Measurements from ENCODE around the gene PLPP7. TPM values are rescaled to one million over a fixed set of nuclear protein-coding genes. Genes with fewer than 3 reads are reported as not detected.

Gene PLPP7
- total RNA-seq, 1 donor from 2014 or later: 3.1 TPM

- no peak for TF ChIP-seq CTCF (conservative IDR thresholded peaks at IDR 0.05)
Observed at GRCh38 chr9:131272212-131272611, 17.3 kb upstream of the PLPP7 start.

GRCh38 chr9:131273146-131273855, 16.2 kb upstream of the PLPP7 start:
- peaks cover 4% of the 10 kb centered on the region for H3K4me1 Mint-ChIP-seq (ENCODE audit: unreplicated experiment)
- DNase-seq (ENCODE audit: extremely low spot score, unreplicated experiment): no peak
- H3K27me3 Mint-ChIP-seq: peaks cover 34% of the 10 kb centered on the region
- no peaks in the 10 kb centered on the region for H3K36me3 Mint-ChIP-seq
- no peak overlapping the region for H3K4me3 Mint-ChIP-seq
- H3K27ac Mint-ChIP-seq: no peak overlapping the region
- no peaks in the 10 kb centered on the region for H3K9me3 Mint-ChIP-seq
- TF ChIP-seq CTCF (conservative IDR thresholded peaks at IDR 0.05): no peak

More at GRCh38 chr9:131272212-131272611, 17.3 kb upstream of the PLPP7 start:
- peaks cover 4% of the 10 kb centered on the region for H3K4me1 Mint-ChIP-seq (ENCODE audit: unreplicated experiment)
- peaks cover 30% of the 10 kb centered on the region for H3K27me3 Mint-ChIP-seq
- H3K9me3 Mint-ChIP-seq: no peaks in the 10 kb centered on the region
- DNase-seq (ENCODE audit: extremely low spot score, unreplicated experiment): no peak
- H3K27ac Mint-ChIP-seq: no peak overlapping the region
- H3K36me3 Mint-ChIP-seq: no peaks in the 10 kb centered on the region
- no peak overlapping the region for H3K4me3 Mint-ChIP-seq

GRCh38 chr9:131273856-131274673, 15.5 kb upstream of the PLPP7 start:
- Mint-ChIP-seq H3K36me3 (no peaks in the 10 kb centered on the region), H3K27me3 (peaks cover 39% of the 10 kb centered on the region), H3K27ac (no peak overlapping the region), H3K4me1 (ENCODE audit: unreplicated experiment) (peaks cover 2% of the 10 kb centered on the region), H3K4me3 (no peak overlapping the region), H3K9me3 (no peaks in the 10 kb centered on the region)
- TF ChIP-seq CTCF (conservative IDR thresholded peaks at IDR 0.05): no peak
- DNase-seq (ENCODE audit: extremely low spot score, unreplicated experiment): no peak

- Mint-ChIP-seq H3K4me1 (ENCODE audit: unreplicated experiment) (no peaks in the 10 kb centered on the region), H3K27me3 (peaks cover 45% of the 10 kb centered on the region), H3K27ac (no peak overlapping the region), H3K4me3 (no peak overlapping the region), H3K9me3 (no peaks in the 10 kb centered on the region), H3K36me3 (no peaks in the 10 kb centered on the region)
- TF ChIP-seq CTCF (conservative IDR thresholded peaks at IDR 0.05): no peak
- no peak for DNase-seq (ENCODE audit: extremely low spot score, unreplicated experiment)
Observed at GRCh38 chr9:131274674-131275331, 14.7 kb upstream of the PLPP7 start.

GRCh38 chr9:131275332-131276093, 14.0 kb upstream of the PLPP7 start:
- H3K36me3 Mint-ChIP-seq: no peaks in the 10 kb centered on the region
- DNase-seq (ENCODE audit: extremely low spot score, unreplicated experiment): no peak
- H3K9me3 Mint-ChIP-seq: no peaks in the 10 kb centered on the region
- H3K4me3 Mint-ChIP-seq: peak overlapping the region; percentile 39
- TF ChIP-seq CTCF (conservative IDR thresholded peaks at IDR 0.05): no peak
- H3K4me1 Mint-ChIP-seq (ENCODE audit: unreplicated experiment): no peaks in the 10 kb centered on the region
- H3K27ac Mint-ChIP-seq: no peak overlapping the region
- H3K27me3 Mint-ChIP-seq: peaks cover 49% of the 10 kb centered on the region

Data from type B pancreatic cell (in vitro differentiated cells).